Right lobe of liver (tissue), 6 donors: ENCODE results near the gene ADARB2. TPM values are rescaled to one million over a fixed set of nuclear protein-coding genes. Genes with fewer than 3 reads are reported as not detected.

Experiments used
- ATAC-seq, 4 donors: fragments of 200-7000 bp; cut with Tn5 transposase; one replicate each; pipeline ENCODE4 v1.9.1; 2020; ENCODE audit warnings: mild to moderate bottlenecking in 4 of 4, moderate library complexity in 4 of 4
- DNase-seq, 3 donors: peaks; one replicate each; pipeline ENCODE4 v3.0.0-alpha.2; 2020
- H3K27ac ChIP-seq, 3 donors: fragments of 200-600 bp; one replicate each; pipeline ENCODE4 v1.8.0; 2022
- H3K27me3 ChIP-seq, 2 donors: fragments of 200-600 bp; one replicate each; pipeline ENCODE4 v1.8.0; 2022
- H3K36me3 ChIP-seq, 4 donors: fragments of 200-600 bp; sonication (generic) in 1 of 4; one replicate each; pipeline versions ENCODE4 v1.5.1 to v1.8.0; 2017 to 2022; ENCODE audit warnings: control low read depth in 1 of 4
- H3K4me1 ChIP-seq, 4 donors: fragments of 200-600 bp; sonication (generic) in 1 of 4; one replicate each; pipeline versions ENCODE4 v1.5.1 to v1.8.0; 2017 to 2022; ENCODE audit warnings: control low read depth in 1 of 4
- H3K4me3 ChIP-seq, 3 donors: fragments of 200-600 bp; one replicate each; pipeline ENCODE4 v1.8.0; 2022
- H3K9me3 ChIP-seq, 4 donors: fragments of 200-600 bp; sonication (generic) in 1 of 4; one replicate each; pipeline versions ENCODE4 v1.5.1 to v1.8.0; 2017 to 2022; ENCODE audit warnings: control low read depth in 1 of 4
- CTCF ChIP-seq, 4 donors: fragments of 200-600 bp in 3 of 4; fragments of 450-650 bp in 1 of 4; IDR thresholded peaks; one replicate each; pipeline versions ENCODE4 v1.5.1 to v1.8.0; 2016 to 2022; ENCODE audit warnings: antibody characterized with exemption in 4 of 4, mild to moderate bottlenecking in 2 of 4
- POLR2A ChIP-seq: fragments of 450-650 bp; IDR thresholded peaks from one replicate; pipeline ENCODE4 v1.6.1; 2017; ENCODE audit warnings: antibody characterized with exemption, mild to moderate bottlenecking
- WGBS: methylation state at CpG from one replicate; pipeline ENCODE4 v1.1.6; 2018; ENCODE audit warnings: low coverage, low lambda C conversion rate; ENCODE audit not compliant: insufficient coverage; ENCODE audit errors: missing lambda C conversion rate; 5-methylcytosine and 5-hydroxymethylcytosine counted together
- intact Hi-C, 2 donors: fragments of 100-400 bp; cut with DNase I; formaldehyde crosslinking; loops; one replicate each; pipeline versions ENCODE4 v1.11.2 to v1.14.1; 2022
- total RNA-seq, 6 experiments: library from RNA; depleted of rRNA in 2 of 6; stranded (reverse); fragments of >200 nt in 2 of 6; fragmentation: NEBNext Ultra II Directional in 3 of 6; extraction: Animal tissue kit (Norgen Biotek cat#: 25700) in 3 of 6; gene quantifications; one replicate each; pipeline versions ENCODE4 v1.1.0 to v1.2.4, GENCODE V29; 2016 to 2023
- donor health status: DM: no; HTN: yes; CAD: no.
- donor health status: DM: no; HTN: no; CAD: no.
- donor health status: DM: no; HTN: no; CAD: no.
- donor health status: DM: no; HTN: yes; CAD: no.
- donor health status: DM: no; HTN: yes; CAD: no.

The ADARB2 gene
- total RNA-seq, 6 experiments from 2014 or later, result 0.07 to 0.68 (median 0.42) TPM

- intact Hi-C loops, result no loop called here
- Histone ChIP-seq H3K27ac (no peak overlapping the region), H3K4me1 (no peaks in the 10 kb centered on the region), H3K27me3 (no peaks in the 10 kb centered on the region), H3K4me3 (no peak overlapping the region), H3K36me3 (no peaks in the 10 kb centered on the region), H3K9me3 (no peaks in the 10 kb centered on the region)
- 69% methylated on average over 6 of the region's 19 CpGs for WGBS
- ATAC-seq, result no peak
- no peak for DNase-seq
- TF ChIP-seq CTCF (IDR thresholded peaks at IDR 0.05) (no peak), POLR2A (no peak)
These were observed 530.7 kb downstream of the ADARB2 start for GRCh38 chr10:1206601-1207000.

- Histone ChIP-seq H3K36me3 (no peaks in the 10 kb centered on the region), H3K4me1 (no peaks in the 10 kb centered on the region), H3K4me3 (no peak overlapping the region), H3K27me3 (no peaks in the 10 kb centered on the region), H3K27ac (no peak overlapping the region), H3K9me3 (no peaks in the 10 kb centered on the region)
- DNase-seq (no peak), ATAC-seq (no peak)
- WGBS, result 85% methylated on average over 7 of the region's 23 CpGs
- intact Hi-C loops, result no loop called here
- TF ChIP-seq CTCF (IDR thresholded peaks at IDR 0.05), result no peak
- no peak for TF ChIP-seq POLR2A
These were observed 531.2 kb downstream of the ADARB2 start for GRCh38 chr10:1206101-1206500.

GRCh38 chr10:1205450-1206030, 531.8 kb downstream of the ADARB2 start:
- no peaks in the 10 kb centered on the region for H3K4me1 ChIP-seq
- H3K4me3 ChIP-seq, result no peak overlapping the region
- ATAC-seq (no peak), DNase-seq (no peak)
- intact Hi-C loops, result no loop called here
- H3K27ac ChIP-seq, result no peak overlapping the region
- no peak for TF ChIP-seq CTCF (IDR thresholded peaks at IDR 0.05)
- TF ChIP-seq POLR2A, result no peak
- 91% methylated on average over 11 of the region's 27 CpGs for WGBS
- H3K9me3 ChIP-seq, result no peaks in the 10 kb centered on the region
- no peaks in the 10 kb centered on the region for H3K36me3 ChIP-seq
- no peaks in the 10 kb centered on the region for H3K27me3 ChIP-seq

GRCh38 chr10:1204434-1205326, 532.6 kb downstream of the ADARB2 start:
- no peak overlapping the region for H3K27ac ChIP-seq
- H3K36me3 ChIP-seq, result no peaks in the 10 kb centered on the region
- intact Hi-C loops, result loop anchor here in 1 of 2 donors (5.0 kb wide), 1 partner anchor 182 kb away; no protein-coding TSS in a partner anchor

More at GRCh38 chr10:1204434-1205326, 532.6 kb downstream of the ADARB2 start:
- no peak overlapping the region for H3K4me3 ChIP-seq
- no peaks in the 10 kb centered on the region for H3K4me1 ChIP-seq
- H3K9me3 ChIP-seq, result no peaks in the 10 kb centered on the region
- ATAC-seq (no peak), DNase-seq (no peak)
- 71% methylated on average over 10 of the region's 26 CpGs for WGBS
- TF ChIP-seq POLR2A (no peak), CTCF (IDR thresholded peaks at IDR 0.05) (no peak)
- H3K27me3 ChIP-seq, result no peaks in the 10 kb centered on the region
